ENCODE data around the gene NHS.
A peak's percentile ranks its signal among the peaks of the same experiment; 100 is the strongest.
"Not testable (repeated sequence)": the region's sequence is repeated elsewhere in the genome, so short reads cannot be mapped to it uniquely, and the experiment has no call there.

The NHS gene

DNA sequence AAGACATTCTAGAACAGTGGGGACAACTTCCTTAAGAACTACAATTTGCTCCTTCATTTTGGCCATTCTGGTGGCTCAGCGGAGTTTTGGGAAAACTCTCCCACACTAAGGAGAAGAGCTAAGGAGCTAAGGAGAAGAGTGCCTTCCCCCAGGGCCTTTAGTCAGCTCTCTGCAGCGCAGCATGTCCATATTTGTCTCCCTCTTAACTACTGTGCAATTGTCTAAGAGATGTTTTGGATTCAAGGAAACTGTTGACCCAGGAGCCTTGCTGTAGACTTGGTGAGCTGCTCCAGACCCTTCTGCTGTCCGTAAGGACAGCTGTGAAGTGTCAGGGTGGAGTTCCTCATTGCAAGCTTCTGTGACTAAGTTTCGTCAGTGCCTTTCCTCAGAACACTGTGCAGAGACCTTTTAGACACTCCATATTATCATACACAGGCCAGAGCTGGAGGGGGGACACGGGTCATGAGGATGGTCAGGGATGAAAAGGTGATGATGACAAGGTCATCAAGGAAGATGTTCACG lies 179.0 kb downstream of the NHS start:
- no peak for DNase-seq

DNA sequence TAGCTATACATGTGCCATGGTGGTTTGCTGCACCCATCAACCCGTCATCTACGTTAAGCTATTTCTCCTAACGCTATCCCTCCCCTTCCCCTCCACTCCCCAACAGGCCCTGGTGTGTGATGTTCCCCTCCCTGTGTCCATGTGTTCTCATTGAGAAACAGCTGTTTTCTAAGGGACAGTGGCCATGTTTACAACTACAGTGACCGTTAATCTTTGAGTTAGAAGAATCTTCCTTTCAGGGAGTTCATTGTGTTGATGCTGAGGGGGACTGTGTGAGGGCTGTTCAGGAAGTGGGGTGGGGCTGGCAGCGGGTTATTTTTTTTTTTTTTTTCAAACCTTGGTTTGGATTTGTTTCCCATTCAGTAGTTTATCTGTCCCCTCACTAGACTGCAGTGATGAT lies 179.9 kb downstream of the NHS start:
- no peak for DNase-seq

DNA sequence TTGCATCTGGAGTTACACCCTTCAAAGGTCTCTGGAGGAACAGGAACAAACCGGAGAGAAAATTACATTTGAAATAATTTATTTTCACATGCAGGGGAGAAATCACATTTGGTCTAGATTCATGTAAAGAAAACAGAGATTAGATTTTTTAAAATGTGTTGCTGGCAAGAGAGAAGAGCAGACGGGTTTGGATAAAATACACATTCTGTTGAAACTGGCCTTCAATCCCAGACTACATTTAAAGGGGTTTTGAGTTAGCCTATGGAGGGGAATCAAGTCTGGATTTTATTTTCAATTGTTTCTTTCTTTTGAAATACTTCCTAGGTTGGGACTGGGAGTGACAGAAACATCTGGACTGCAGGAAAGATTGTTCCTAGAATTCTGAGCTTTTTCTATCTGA lies 180.8 kb downstream of the NHS start:
- no peak for DNase-seq

DNA sequence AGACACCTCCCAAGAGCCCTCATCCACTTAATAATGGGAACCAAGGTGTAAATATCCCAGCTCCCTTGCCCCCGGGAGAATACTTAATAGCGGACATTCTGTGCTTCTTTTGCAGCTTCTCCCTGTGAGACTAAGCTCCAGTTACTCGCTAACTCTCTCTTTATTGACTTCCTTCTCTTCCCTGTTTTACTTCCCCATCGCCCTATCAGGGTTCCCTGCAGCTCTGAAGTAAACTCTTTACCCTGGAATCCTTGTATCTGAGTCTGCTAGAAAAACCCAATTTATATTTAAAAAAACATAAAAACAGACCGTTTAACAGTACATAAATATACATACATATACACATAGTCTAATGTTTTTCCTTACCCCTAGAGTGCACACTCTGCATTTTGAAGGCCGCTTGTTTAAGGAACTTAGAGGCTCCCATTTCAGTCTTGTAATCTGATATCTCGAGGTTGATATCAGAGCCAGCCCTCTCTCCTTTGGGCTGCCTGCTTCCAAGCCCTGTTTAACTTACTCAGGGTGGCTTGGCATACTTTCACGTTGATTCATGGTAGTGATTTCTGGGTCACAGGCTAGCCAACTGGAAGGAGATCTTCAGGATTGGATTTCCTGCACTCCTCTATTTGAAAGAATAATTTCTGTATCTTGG lies 184.9 kb downstream of the NHS start:
- peak; percentile 88 for DNase-seq

DNA sequence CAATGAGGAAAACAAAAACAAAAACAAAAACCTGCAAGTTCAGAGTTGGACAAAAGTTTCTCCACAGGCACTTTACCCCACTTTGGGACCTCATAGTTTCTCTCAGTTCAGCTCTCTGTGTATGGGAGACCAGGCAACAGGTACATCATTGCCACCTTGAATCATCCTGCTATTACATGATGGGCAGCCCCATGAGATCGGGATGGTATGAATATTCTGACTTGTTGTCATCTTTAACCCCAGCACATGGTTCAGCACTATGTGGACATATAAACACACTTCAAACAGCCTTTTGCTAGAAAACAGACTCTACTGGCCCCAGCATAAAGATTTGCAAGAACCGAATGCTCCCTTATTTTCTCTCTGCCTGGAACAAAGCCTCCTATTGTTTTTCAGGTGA lies 185.4 kb downstream of the NHS start:
- DNase-seq = no peak

DNA sequence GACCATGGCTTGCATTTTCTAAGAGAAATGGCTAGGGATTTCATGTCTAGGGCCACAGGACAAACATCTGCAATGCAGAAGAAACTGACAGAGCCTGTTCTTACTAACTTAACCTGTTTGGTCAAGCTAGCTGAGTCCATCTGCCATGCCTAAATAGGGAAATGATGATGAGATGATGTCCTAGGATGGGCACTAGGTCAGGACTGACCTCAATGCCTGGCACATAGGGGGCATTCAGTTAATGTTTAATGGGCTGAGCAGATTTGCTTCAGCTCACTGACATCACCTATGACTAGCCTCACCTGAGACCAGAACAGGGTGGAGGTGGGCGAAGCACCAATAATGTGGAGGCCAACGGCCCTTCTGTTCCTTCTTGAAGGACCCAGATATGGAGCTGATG lies 188.1 kb downstream of the NHS start:
- no peak for DNase-seq

DNA sequence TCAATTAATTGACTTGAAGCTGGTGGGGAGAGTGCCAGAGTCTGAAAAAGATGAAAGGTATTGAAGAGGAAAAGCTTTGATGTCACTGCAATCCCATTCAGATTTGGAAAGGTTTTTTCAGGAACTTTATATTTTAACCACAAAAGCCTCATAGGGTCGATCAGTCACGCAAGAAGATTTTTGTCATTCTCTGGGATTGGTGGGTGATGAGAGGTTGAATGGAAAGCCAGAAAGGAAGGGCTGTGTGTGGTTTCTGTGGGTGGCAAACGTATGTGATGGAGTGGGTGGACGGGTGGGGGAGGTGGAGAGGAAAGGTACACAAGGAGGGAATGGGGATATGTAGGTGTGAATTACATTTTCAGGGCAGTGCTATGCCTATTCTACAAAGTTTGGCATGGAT lies 188.5 kb downstream of the NHS start:
- peak; percentile 80 for DNase-seq

DNA sequence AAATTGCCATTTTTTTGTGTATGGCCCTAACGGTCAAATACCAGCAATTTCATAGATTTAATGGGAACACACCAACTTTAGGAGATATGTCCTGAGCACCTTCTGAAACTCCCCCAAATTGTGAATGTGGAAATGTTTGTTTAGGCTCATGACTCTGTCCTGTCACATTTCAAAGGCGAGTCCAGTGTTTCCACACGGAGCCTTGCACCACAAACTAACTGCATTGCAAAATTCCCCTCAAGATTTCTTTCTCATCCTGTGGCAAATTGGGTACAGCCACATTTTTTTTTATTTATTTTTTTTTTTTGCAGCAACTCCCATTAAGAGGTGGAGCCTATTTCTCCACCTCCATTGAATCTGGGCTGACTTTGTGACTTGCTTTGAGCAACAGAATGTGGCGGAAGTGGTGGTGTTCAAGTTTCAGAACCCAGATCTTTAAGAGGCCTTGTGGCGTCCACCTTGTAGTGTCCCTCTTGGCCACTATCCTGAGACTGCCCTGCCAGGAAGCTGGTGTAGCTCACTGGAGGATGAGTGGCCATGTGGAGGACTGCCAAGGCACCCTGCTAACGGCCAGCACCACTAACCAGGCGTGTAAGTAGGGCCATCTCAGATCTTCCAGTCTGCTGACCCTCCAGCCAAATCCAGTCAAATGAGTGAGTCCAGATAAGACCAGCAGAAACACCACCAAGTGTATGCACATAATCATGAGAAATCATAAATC lies 189.8 kb downstream of the NHS start:
- no peak for DNase-seq

DNA sequence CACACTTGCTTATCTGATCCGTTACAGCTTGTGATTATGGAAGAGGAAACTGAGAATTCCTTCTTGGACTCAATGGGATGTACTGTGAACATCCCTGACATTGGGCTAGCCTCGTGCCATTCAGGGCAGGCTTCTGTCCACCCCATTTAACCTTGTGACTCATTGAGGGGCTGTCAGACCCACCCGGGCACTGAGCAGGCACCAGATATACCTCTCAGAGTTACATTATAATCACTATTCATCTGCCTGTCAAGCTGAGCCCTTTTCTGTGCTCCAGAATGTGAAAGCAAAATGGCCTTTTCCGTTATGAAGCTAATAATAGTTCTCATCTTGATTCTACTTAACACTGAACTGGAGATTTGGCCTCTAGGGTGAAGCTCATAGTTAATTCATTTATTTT lies 191.7 kb downstream of the NHS start:
- DNase-seq = no peak

DNA sequence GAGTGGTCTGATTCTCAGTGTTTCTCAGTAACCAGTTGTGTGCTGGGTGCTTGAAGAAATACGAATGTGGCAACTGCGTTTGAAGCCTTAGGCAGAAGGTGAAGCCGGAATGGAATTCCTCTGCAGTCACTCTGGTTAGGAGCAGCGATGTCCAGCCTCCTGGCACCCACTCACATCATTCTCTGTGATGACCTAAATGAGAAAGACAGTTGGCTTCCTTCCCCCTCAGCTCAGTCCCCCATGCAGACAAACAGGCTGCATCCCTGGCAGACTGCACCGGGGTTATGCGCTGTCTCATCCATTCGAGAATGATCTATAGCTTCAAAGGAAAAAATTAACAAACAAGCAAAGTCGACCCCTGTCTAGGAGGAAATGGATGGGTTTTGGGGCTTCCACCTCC lies 192.2 kb downstream of the NHS start:
- peak; percentile 49 for DNase-seq

DNA sequence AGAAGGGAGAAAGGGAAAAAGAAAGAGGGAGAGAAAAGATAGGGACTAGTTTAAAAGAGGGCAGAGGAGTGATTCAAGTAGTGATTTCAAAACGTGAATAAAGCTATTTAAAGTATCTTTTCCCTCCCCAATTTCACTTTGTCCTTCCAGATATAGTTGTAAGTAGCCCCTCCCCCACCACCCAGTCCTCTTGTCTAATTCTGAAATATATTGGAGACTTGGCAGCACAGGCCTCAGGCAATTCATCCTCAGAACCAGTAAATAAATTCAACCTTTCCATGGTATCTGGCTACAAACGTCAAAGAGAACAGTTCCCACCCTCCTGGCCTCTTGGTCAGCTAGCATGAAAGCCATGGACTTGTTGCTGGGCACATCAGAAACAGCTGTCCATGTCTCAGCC lies 192.8 kb downstream of the NHS start:
- DNase-seq = no peak

DNA sequence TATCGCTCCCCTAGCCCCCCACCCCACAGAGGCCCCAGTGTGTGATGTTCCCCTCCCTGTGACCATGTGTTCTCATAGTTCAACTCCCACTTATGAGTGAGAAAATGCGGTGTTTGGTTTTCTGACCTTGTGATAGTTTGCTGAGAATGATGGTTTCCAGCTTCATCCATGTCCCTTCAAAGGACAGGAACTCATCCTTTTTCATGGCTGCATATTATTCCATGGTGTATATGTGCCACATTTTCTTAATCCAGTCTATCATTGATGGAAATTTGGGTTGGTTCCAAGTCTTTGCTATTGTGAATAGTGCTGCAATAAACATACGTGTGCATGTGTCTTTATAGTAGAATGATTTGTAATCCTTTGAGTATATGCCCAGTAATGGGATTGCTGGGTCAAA lies 193.8 kb downstream of the NHS start:
- not testable (repeated sequence) for DNase-seq

DNA sequence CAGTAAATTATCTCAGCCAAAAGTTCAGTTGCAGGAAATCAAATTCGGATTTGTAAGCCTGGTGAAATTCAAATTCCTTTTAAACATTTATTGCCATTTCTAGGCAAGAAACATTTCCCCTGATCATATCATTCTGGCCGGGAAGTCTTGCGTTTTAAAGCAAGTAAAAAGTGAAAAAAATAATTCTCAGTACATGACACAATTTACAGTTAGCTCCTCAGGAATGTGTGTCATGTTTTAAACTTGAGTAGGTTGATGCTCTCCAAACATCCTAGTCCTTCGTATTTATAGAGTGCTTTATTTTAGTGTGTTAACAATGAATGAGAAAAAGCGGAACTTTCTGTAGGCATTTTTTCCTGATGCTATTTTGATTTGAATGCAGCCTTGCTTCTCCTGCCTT lies 204.0 kb downstream of the NHS start:
- DNase-seq = peak; percentile 34

DNA sequence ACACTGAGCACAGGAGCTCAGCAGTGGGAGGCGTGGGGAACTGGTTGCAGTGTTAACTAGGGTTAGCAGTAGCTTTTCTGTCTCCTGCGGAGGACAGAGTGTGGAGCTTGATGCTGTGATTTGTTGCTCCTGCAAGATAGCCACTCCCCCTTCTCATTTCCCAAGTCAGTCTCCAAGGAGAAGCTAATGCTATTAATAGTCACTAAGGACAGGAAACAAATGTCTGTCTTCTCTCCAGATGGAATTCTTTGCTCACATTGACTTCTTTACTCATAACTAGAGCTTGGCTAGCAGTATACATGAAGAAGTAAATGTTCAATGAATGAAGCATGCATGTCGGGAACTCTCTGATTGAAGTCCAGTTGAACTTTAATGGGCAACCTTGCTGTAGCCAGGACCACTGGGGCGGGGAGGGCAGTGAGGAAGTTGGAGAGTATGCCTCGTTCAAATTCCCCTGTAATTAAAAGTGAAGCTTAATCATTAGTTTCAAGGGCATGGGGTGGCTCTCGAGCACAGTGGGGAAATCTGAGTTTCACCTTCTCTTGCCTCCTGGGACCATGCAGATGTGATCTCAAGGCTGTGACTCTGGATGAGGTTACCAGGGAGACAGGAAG lies 205.6 kb downstream of the NHS start:
- peak; percentile 86 for DNase-seq

DNA sequence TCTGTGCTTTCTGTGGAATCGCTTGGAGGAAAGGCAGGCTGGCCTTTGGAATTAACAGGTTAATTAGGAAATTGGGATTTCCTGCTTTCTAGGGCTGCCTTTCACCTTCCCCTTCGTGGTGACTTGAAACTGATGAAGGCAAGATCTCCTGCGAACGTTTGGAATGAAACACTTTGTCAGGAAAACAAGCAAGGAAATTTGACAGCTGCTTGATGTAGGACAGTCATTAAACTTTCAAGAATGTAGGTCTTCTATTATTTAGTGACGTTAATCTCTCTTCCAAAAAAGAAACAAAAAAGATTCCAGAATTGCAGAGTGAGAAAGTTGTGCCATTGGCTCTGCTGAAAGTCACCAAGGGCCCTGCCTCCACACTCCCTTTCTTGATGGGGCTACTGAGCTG lies 206.6 kb downstream of the NHS start:
- DNase-seq = no peak

DNA sequence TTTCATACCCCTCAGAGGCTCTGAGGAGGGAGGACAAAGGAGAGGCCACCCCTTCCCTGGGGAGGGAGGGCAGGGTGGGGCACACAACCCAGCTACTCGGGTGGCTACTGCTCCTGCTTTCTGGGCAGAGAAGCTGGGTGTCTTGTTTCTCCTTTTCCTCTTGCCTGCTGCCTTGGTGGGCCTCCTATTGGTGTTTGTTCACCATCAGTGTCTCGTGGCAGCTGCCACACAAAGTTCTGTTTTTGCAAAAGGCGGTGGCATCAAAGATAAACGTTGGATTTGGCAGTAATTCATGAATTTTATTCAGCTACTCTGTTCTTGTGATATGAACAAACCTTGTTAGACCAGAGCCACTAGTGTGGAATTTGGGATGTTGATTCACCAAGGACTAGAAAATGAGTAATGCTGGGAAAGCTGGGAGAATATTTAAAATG lies 209.3 kb downstream of the NHS start:
- peak; percentile 69 for DNase-seq

DNA sequence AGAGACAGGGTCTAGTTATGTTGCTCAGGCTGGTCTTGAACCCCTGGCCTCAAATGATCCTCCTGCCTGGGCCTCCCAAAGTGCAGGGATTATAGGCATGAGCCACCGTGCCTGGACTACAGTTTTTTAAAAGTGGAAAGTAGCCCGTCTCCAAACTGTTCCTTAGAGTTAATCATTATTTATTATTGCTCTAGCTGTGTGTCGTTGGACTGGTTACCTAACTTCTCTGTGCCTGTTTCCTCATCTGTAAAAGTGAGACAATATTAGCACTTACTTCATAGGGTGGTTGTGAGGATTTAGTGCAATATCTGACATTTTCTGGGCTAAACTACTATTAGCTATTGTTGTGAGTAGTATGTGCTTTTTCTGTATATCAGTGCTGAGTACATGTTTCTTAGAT lies 210.0 kb downstream of the NHS start:
- DNase-seq = no peak

DNA sequence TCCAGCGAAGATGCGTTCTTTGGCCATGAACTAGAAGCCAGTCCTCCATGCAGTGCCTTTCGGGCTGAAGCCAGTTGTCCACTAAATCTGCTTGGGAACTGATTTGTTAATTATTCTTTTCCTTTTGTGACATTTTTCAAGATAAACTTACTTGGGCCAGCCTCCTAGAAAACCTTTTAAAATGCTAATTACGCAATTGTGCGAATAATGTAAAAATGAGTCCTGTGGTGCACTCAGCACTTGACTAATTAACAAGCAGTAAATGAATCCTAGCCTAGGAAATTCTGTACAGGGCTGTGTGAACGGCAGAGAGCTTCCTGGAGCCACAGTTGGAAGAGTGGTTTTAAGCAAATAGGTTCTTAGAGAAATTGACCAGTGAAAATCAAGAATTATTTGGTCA lies 212.4 kb downstream of the NHS start:
- DNase-seq = no peak

DNA sequence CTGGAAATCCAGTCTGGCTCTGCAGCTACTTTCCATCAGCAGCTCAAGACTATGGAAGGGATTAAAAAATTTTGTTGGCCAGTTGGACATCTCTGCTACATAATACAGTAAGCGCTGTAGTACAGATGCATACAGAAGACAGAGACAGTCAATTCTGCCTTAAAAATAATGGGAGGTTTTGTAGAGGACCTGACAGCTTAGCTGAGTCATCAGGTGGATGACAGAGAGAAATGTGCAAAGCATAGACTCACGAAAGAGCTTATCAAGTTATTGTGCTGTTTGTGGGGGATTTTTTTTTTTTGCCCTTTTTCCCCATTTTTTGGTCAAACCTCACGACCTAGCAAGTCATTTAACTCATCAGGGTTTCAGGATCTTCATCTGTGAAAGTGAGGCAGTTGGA lies 213.3 kb downstream of the NHS start:
- DNase-seq = no peak

DNA sequence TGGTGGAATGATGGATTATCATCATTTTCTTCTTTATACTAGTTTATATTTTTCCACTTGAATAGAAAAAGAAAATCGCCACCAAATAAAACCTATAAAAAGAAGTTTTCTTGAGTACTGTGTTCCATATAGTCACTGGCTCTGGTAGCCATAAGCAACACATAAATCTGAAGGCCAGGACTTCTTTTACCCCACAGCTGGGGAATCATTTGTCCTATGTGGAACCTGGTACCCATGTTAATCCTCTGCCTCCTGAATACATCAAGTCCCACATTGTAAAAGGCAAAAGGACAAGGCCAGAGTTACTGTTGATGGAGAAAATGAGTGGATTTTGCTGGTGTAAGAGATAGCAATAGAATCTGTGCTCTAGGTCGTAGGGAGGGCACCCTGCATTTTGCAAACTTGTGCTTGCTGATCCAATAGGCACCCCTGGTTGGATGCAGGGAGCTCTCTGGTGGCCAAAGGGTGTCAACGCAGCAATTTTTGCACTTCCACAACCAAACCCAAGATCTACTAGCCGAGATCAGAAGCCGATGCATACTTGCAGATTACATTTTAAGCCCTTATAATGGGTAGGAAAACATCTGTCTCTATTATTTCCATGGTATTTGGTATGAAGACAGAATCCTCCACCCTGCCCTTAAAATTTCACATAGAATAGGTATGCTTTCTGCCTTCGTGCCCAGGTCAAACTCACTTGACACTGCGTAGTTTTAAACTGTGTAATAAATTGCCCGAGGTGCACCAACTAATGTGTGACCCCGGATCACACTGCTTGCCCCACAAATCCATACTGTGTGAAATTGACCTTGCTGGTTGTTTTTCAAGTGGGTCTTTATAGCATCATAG lies 216.1 kb downstream of the NHS start:
- peak; percentile 79 for DNase-seq

DNA sequence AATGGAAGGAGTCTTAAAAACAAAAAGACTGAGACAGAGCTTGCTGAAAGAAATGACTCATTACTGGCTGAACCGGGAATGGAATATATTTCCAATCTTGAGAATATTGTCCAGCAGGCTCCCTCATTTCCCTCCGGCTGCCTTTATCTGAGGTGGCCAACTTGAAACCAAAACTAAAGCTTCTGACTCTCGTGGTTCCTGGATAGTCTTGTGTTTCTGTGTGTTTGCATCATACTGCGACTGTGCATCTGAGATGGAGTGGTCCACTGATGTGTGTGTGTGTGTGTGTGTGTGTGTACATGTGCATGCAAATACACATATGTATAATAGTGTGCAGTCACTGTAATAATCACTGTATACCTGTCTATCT lies 216.7 kb downstream of the NHS start:
- DNase-seq = peak; percentile 90

DNA sequence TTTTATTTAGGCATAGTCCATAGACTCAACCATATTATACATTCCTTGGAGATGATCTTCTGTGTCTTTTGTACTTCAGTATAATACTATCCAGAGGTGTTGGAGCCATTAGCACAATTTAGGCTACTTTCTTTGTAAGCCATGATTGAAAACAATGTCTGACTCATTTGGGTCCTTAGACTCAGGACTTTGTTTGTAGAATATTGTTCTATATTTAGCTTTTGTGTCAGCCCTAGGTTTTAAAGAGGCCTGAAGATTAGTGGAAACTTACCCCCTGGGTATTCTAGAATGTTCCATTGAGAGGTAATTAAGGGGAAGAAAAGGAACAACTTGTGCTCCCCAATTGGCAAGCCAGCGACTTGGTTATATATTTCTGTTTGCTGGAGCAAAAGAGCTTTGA lies 217.1 kb downstream of the NHS start:
- DNase-seq = peak; percentile 48

DNA sequence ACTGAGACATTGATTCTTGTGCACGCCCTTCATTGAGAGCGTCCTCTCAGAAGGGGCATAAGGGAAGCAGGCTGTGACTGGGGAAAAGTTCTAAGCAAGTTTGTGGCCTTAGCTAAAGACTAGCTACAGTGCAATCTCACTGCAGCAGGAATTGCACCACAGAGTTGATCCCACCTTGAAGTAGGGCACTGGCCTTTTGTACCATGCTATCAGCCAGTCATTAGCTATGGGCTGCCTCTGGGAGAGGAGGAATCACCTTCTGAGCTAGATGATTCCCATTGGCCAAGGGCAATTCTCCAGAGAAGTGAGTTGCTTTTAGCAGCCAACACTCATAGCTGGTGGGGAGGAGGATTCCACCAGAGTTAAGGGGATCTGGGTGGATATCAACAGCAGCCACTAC lies 219.7 kb downstream of the NHS start:
- DNase-seq = no peak
